GM19324 (cell line): ENCODE data around the gene OSBPL1A.

Experiments used
- ATAC-seq: cut with Tn5 transposase; IDR thresholded peaks from one replicate; pipeline ENCODE4 v1.9.1; 2021; ENCODE audit warnings: mild to moderate bottlenecking, moderate library complexity; ENCODE audit not compliant: unreplicated experiment, low FRiP score

The OSBPL1A gene

DNA sequence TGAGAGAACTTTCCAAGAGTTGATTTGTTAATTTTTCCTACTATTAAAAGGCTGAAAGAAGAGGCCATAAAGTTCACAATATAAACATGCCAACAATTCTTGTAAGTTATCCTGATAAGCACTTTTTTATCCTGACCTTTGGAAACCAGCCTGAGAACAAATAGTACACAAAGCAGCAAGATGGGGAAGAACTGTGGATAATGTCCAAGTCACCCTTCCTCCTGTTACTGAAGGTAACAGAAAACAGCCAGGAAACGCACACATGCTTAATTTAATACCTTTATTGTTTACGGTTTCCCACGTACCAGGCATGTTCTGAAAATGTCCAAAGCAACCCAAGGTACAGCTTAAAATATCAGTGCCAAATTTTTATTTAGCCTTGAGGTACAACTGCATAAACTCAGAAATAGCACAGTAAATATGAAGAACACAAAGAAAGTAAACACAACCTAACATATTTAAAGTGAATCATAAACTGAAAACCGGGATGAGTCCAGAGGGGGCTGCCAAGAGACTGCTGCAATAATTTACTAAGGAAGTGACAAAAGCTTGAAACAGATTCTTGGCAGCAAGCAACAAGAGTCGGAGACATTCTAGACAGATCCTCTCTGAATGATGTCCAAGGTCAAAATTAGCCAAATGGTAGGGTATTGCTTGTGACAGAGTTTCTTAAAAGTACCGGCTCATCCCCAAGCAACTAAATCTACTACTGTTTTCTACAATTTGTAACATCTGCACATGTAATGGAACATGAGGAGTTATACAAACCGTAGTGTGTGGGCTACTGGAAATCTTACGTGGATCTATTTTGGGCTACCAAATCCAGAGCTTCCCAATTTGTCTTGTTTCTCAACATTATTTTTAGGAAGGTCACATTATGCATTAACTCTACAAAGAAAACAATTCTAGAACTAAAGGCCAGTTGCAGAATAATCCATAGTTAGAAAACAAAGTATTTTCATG, 165.6 kb downstream of the OSBPL1A start:
- no peak for ATAC-seq

DNA sequence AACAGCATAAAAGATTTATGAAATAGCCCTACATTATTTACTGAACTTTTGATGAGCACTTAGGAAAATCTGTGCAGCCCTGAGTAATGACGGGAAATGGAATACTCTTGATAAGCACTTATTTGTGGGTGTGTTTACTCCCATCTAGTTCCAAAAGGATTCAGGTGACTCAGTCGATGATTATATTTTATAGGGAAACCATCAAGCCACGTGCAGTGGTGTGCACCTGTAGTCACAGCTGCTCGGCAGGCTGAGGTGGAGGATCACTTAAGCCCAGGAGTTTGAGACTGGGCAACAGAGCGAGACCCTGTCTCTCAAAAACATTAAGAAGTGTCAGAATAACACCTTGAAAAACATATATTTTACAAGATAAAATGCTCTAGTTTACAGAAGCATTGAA, 166.9 kb downstream of the OSBPL1A start:
- ATAC-seq: no peak

DNA sequence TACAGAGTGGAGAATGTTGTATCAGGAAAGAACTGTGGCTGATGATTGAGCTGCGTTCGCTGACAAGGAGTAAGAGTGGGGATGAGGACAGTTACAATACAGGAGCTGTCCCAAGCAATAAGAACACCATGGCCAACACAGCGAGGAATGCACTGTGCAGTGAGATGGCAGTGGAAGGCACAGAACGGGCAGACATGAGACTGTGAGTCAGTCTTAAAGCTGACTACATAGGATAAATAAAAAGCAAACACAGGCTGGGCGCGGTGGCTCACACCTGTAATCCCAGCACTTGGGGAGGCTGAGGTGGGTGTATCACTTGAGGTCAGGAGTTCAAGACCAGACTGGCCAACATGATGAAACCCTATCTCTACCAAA, 169.0 kb downstream of the OSBPL1A start:
- ATAC-seq: no peak

DNA sequence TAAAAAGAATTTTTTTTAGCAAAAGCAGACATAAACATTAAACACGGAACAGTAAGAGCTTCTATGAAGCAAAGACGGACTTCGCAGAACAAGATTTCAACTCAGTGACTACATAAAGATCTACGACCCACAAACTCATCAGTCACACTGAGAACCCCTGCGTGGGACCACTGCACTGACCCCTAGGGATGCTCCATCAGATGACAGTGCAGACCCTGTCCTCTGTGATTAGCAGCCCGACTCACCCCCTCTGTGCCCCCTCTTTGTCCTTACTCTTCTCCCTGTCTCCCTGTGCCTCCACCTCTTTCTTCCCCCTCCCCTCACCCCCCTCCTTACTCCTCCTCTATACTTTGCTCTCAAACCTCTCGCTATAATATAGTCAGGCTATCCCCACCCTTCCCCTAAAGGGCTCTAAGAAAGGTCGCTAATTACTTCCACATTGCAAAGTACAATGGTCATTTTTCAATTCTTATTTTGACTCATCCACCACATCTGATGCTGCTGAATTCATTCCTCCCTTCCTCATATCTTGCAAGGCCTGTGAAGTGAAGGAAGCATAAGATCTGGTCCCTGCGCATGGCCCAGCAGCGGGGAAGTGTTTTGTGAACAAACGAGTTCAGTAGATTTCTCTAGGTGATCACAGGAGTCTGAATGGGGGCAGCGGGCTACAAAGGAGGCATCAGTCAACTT, 169.5 kb downstream of the OSBPL1A start:
- no peak for ATAC-seq

DNA sequence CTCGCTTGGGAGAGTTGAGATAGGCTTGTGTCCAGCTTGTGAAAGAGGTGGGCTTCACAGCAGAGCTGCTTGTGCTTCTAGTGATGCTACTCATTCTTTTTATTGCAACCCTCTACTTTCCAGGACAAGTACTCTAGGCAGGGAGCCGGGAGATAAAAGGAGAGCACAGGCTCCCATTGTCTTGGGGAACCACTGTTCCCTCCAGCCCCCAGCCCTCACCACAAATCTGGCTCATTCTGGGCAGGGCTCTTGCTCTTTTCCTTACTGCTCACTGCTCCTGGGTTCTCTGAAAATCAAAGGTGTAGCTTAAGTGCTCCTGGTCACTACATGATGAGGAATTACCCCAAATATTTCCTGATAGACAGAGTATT, 177.3 kb downstream of the OSBPL1A start:
- ATAC-seq: no peak

DNA sequence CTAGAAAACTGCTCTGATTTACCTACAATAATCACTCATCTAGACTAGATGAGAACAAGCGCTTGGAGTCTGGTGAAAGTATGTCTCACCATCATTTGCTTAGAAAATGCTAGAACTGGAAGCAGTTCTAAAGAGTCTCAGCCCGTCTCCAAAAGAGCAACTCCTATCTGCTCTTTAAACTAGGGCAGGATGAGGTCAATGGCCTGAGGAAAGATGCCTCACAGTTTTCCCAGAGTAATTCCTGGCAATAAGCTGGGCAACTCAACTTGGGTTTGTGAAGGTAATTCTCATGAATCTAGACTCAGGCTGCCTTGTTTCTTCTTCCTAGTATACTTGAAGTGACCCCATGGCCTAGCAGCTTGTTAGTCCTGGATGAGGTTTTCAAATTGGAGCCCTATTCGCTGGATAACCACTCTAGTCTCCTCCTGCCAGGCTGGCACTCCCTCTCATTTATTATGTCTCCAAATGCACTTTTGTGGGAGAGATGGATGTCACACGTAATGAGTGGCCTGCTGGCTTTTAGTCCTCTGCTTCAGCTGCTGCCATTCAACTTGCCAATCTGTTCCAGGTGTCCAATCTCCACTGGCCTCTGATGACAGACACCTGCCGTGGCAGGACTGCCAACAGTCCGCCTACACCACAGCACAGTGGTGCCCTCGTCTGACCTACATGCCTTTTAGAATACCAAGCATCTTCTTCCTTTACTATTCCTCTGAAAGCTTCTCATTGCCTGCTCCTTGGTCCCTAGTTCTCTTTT, 177.9 kb downstream of the OSBPL1A start:
- no peak for ATAC-seq

DNA sequence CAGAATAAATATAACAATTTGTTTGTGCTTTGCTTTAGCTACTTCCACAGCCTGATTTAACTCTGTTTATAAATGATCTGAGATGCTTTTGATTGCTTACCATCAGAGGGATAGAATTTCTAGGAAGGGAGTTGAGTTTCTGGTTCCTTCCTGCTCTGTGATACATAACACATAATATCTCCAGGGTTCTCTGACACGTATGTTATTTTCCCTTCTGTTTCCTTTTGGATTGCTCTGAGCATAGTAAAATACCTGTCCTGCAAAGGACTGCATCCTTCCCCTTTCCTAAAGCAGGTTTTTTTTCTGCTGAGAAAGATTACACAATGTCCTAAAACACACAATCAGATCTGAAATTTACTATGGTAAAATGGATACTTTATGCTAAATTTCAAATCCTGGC, 182.7 kb downstream of the OSBPL1A start:
- no peak for ATAC-seq

DNA sequence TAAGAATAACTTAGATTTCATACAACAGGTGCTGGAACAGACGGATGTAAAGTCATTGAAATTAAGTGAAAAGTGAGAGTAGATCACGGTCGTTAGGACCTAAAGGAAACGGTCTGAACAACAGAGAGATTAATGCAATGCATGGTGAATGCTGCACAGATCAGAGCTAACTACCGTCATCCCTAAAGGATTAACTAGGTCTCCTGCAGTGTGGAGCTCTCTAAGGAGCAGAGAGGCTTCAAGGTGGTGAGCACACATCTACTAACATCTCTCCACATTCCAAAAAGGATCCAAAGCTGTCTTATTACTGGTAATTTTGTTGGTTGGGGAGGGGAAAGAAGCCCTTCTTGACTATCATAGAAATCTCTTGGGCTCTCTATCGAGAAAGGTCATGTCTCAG, 183.5 kb downstream of the OSBPL1A start:
- ATAC-seq: no peak

DNA sequence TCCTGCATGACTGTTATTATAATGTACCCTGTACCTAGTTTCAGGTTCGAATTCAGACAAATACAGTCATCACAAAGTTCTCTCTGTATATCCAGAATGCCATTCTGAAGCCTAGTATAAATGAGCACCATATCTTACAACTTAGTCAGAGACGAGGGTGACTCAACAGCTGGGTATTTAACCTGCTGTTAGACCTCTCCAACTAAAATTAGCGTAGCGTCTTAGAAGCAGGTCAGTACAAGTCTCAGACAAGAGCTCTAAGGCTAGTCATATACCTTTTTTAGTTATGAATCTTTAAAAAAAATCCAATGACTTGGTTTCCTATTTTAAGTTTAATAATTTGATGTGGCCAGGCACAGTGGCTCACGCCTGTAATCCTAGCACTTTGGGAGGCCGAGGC, 184.7 kb downstream of the OSBPL1A start:
- ATAC-seq: no peak

DNA sequence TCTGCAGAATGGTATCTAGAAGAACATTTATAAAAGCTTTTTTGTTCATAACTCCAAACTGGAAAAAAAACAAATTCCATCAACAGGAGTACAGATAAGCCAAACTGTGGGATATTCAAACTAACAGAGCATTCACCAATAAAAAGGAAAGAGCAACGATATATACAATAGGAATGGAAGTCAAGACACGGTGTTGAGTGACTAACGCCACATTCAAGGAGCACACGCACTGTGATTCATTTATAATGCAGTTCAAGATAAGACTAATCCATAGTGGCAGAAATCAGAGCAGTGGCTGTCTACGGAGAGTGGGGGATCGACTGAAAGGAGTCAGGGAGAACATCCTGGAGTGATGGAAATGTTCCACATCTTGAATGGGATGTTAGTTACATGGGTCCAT, 188.1 kb downstream of the OSBPL1A start:
- no peak for ATAC-seq

DNA sequence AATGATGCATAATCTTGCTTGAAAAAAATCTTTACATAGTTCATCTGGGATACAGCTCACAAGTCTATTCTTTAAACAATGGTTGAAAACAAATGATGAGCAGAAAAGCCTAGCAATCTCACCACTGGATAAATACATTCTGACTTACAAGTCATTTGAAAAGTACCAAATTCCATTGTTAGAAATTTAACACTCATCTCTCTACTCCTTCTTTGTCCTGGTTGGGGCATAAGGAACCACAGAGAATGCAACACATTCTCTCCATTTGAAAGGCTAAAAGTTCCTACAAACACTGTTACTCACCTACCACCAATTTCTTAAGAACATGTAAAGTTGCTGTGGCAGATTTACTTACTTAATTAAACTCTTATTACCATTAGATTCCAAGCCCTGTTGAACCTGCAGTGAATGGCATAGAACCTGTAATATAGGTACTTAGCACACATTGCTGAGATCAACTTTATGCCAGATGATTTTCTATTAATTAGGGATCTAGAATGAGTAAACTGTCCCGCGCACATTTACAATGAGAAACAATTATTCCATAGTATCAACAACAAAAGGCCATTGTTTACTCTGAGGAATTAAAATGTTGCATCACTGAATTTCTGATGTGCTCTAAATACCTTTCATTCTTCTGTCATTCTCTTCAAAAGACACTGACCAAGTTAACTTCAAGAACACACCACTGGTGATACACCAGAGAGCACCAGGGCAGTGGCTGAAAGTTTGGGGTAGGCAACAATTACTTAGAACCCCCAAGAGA, 189.2 kb downstream of the OSBPL1A start:
- no peak for ATAC-seq

DNA sequence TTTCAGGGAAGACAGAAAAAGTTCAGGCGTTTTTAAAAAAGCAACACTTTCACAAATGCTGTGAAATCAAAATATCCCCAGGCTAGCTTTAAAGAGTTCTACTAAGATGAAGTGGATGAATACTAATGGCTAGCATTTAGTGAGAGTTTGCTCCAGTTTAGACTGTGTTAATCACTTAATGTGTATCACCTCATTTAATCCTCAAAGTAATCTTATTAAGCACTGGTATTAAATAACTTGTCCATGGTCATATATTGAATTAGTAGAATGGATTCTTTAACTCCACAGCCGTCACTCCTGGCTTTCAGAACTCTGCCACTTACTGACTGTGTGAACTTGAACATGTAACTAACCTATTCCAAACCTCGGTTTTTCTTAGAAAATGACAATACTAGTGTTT, 192.7 kb downstream of the OSBPL1A start:
- ATAC-seq: no peak

DNA sequence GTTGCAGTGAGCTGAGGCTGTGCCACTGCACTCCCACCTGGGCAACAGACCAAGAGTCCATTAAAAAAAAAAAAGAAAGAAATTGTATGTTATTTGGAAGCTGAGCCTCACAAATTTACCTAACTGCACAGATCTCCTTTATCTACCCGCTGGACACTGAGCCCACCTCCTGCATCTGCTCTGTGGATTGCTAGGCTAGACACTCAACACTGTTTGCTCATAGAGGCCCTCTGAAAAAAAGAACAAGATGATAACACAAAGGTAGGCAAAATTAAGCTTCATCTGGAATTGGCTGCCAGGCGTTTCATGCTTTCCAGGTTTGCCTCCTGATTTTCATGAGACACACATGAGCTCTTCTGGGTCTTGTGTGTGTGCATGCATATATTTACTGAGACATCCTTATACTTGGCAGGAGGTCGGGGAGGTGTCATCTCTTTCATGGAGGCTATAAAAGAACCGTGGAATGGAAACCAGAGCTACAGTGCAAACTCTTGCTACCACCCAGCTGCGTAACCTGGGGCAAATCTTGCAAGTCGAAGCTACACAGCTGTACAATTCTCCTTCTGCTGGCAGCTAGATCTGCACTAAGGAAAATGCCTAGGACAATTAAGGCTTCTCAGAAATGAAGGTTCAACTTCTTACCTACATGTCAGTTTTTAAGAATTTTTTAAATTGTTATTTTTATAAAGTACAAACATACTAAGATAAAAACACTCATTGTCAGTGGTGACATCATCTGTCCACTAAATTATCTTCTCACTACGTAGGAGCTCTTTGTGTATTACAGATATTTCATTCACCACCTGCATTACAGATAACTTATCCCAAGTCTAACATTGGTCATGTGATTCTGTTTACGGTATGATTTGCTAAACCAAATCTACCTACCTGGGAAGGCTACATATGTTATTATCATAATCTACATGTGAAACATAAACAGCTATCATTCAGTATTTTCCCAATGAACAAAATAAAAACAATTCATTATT, 195.6 kb downstream of the OSBPL1A start:
- no peak for ATAC-seq

DNA sequence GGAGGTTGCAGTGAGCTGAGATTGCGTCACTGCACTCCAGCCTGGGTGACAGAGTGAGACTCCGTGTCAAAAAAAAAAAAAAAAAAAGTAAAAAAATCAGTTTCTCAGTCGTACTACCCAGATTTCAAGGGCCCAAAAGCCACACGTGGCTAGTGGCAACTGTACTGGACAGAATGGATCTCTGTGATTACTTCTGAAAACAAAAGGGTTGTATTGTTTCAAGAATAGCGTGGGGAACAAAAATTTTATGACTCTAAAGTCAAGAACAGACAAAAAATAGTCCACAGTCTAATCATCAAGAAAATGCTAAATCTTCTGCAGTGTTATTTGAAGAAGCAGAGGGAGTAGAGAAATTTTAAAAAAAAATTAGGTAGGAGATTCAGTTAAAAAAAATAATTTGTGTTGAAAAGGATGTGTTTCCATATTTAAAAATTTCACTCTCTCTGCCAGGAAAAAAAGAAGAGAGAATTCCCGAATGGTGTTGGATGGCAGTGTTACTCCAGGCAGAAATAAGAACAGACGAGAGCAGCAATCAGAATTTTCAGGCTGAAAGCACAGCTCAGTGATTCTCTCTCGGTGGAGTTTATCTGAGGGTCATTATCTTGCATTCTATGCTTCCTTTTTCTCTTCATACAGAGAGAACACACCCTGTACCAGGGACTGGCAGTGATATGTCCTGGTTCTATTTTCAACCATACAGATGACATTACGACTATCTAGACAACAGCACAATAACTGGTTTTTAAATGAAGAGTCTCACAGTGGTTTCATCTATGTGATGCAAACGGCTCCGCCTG, 196.9 kb downstream of the OSBPL1A start:
- ATAC-seq: no peak

DNA sequence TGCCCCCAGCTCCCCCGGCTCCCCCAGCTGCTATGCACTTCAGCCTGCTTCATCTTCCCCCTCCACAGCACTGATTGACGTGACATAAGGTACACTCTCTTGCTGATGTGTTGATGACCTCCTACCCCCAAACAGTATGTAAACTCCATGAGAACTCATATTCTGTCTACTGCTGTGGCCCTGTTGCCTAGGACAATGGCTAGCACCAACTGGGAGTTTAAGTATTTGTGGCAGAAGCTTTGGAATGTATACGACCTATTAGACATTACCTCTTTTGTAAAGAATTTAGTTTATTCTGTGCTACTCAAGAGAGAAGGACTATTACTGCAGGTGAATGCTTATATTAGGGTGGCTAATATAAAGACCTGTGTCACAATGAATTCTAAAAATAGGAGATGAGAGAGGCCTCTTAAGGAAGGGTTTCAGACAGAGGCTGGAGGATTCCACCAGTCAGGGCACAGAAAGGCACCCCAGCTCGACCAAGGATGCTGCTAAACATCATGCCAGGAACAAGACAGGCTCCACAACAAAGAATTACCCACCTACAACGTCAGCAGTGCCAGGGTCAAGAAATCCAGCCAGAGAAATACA, 198.2 kb downstream of the OSBPL1A start:
- ATAC-seq: no peak

DNA sequence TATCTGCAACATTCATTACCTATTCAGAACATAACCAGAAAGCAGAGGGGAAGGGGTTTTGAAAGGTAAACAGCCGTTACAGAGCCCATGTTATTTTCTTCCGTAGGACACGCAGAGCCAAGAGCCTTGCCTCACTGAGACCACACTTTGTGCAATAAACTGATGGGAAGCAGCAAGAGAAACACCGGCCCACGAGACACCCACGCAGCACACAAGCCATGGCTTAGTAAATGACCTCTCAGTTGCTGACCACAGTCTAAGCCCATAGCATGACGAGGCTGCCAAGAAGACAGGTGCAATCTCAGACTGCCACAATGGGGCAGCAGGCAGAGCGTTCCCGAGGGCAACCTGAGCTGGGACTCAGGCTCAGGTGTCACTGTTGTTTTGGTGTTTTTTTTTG, 199.2 kb downstream of the OSBPL1A start:
- no peak for ATAC-seq

DNA sequence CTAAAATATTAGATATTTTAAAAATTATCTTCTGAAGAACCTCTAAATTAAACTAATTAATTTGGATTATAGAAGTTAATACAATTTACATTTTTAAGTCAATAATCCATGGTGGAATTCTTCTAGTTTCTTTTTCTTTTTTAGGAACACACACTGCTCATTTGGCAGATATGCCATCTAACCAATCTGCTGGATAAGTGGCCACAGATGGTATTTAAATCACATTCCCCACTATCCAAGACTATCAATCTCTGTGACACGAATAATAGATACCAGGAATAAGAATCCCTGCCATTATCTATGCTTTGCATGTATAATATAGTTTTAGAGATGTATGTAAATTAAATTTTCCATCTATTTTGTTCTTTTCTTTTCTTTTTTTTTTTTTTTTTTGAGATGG, 200.2 kb downstream of the OSBPL1A start:
- no peak for ATAC-seq

DNA sequence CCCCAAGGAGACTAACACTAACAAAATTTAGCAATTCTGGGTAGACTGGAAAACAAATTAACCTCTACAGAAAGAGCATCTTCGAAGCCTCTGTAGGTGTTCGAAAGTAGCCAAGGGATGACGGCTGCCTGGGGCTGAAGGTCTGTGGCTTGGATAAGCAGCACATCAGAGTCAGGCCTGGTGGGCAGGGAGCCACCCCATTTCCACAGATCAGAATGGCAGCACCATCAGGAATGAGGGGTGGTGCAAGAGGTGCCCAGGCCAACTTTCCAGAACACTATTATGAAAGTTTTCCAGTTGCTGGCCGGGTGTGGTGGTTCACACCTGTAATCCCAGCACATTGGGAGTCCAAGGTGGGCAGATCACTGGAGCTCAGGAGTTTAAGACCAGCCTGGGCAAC, 200.9 kb downstream of the OSBPL1A start:
- ATAC-seq: no peak
